ENCODE data around the gene GCN1.
A peak's percentile ranks its signal among the peaks of the same experiment; 100 is the strongest.

The GCN1 gene

DNA sequence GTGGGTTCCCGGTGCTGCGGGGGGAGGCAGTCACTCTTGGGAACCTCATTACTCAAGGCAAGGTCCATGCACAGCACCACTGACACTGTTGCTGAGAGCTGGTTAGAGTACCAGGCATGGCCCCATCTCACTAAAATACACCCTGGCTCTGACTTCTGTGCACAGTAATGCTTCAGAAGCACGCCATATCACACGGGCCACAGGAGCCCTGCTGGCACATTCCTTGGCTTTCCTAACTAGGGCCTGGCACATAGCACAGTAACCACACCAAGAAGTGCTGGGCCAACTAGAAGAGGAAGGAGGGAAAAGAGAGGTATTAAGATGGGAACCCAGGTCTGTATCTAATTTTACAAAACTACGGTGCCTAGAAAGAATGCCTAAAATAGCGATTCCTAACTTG lies 64.5 kb downstream of the GCN1 start:
- Histone ChIP-seq H3K79me1 (replicated peaks; ENCODE audit: low read length, poor library complexity, severe bottlenecking) (peaks cover 31% of the 10 kb centered on the region), H3K18ac (ENCODE audit: low read depth in 1 of 2, low read length in 2 of 2) (no peak overlapping the region), H3K9ac (ENCODE audit: low read length) (no peak overlapping the region), H2BK12ac (ENCODE audit: low read length in 2 of 2) (no peak overlapping the region), H2AFZ (ENCODE audit: low read depth, low read length) (no peak overlapping the region), H3K4me2 (ENCODE audit: low read length, poor library complexity, severe bottlenecking) (no peak overlapping the region), H3K4me1 (ENCODE audit: control insufficient read depth, insufficient read depth, low read depth, low read length) (no peaks in the 10 kb centered on the region), H3K23ac (ENCODE audit: low read length in 2 of 2) (no peak overlapping the region), H2BK120ac (ENCODE audit: low read depth, low read length) (no peak overlapping the region), H3K36me3 (ENCODE audit: control insufficient read depth in 1 of 2, insufficient read depth in 2 of 2, low read depth in 1 of 2, low read length in 2 of 2) (peaks cover 96% of the 10 kb centered on the region in 2 experiments), H2AK5ac (ENCODE audit: low read length, severe bottlenecking) (no peak overlapping the region), H3K14ac (ENCODE audit: low read length in 2 of 2) (no peak overlapping the region), H4K8ac (ENCODE audit: low read length) (no peak overlapping the region), H4K91ac (ENCODE audit: low read length) (no peak overlapping the region), H2BK5ac (ENCODE audit: low read depth, low read length, poor library complexity, severe bottlenecking) (no peak overlapping the region), H3K27ac (ENCODE audit: low read length, poor library complexity, severe bottlenecking) (no peak overlapping the region), H3K4ac (ENCODE audit: low read depth in 1 of 2, low read length in 2 of 2) (no peak overlapping the region), H3K27me3 (ENCODE audit: control insufficient read depth in 1 of 2, insufficient read depth in 1 of 2, low read length in 2 of 2) (no peaks in the 10 kb centered on the region), H3K9me3 (ENCODE audit: control insufficient read depth, low read length) (no peaks in the 10 kb centered on the region), H2BK15ac (ENCODE audit: low read depth, poor library complexity, severe bottlenecking) (no peak overlapping the region), H3K4me3 (ENCODE audit: insufficient read depth in 1 of 2, low read depth in 1 of 2, low read length in 2 of 2) (no peak overlapping the region)
- DNase-seq, result no peak
- WGBS, result 98% methylated on average over 6 of the region's 6 CpGs

DNA sequence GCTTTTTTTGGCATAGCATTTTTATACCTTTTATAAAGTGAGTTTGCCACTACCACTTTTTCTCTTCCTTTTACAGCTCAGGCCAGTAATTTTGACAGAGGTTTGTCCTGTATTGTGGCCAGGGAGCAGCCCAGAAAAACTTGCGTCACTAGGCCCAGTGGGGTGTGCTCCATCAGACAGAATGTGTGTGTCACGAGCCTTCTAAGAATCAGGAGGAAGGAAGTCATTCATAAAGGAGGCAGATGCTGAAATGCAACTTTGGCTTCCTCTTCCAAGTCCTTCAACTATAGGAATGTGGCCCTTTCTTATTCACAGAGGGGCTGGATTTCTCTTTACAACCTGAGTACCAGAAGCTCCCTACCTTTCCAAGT lies 67.9 kb downstream of the GCN1 start:
- H4K91ac ChIP-seq (ENCODE audit: low read length), result no peak overlapping the region
- H3K36me3 ChIP-seq (ENCODE audit: control insufficient read depth in 1 of 2, insufficient read depth in 2 of 2, low read depth in 1 of 2, low read length in 2 of 2), result peaks cover 63 to 65% of the 10 kb centered on the region in 2 experiments
- no peak overlapping the region for H3K18ac ChIP-seq (ENCODE audit: low read depth in 1 of 2, low read length in 2 of 2)
- H2BK12ac ChIP-seq (ENCODE audit: low read length in 2 of 2), result no peak overlapping the region
- H3K4me3 ChIP-seq (ENCODE audit: insufficient read depth in 1 of 2, low read depth in 1 of 2, low read length in 2 of 2), result no peak overlapping the region
- WGBS, result 81% methylated on average over 2 of the region's 2 CpGs
- no peaks in the 10 kb centered on the region for H3K27me3 ChIP-seq (ENCODE audit: control insufficient read depth in 1 of 2, insufficient read depth in 1 of 2, low read length in 2 of 2)
- H2BK5ac ChIP-seq (ENCODE audit: low read depth, low read length, poor library complexity, severe bottlenecking), result no peak overlapping the region
- no peaks in the 10 kb centered on the region for H3K9me3 ChIP-seq (ENCODE audit: control insufficient read depth, low read length)
- no peaks in the 10 kb centered on the region for H3K4me1 ChIP-seq (ENCODE audit: control insufficient read depth, insufficient read depth, low read depth, low read length)
- H3K27ac ChIP-seq (ENCODE audit: low read length, poor library complexity, severe bottlenecking), result no peak overlapping the region
- H3K23ac ChIP-seq (ENCODE audit: low read length in 2 of 2), result no peak overlapping the region
- no peak overlapping the region for H2AFZ ChIP-seq (ENCODE audit: low read depth, low read length)
- peaks cover 10% of the 10 kb centered on the region for H3K79me1 ChIP-seq (replicated peaks; ENCODE audit: low read length, poor library complexity, severe bottlenecking)
- no peak overlapping the region for H4K8ac ChIP-seq (ENCODE audit: low read length)
- H3K9ac ChIP-seq (ENCODE audit: low read length), result peak overlapping the region; percentile 50
- H3K4ac ChIP-seq (ENCODE audit: low read depth in 1 of 2, low read length in 2 of 2), result no peak overlapping the region
- no peak for DNase-seq
- H2BK120ac ChIP-seq (ENCODE audit: low read depth, low read length), result no peak overlapping the region
- no peak overlapping the region for H3K4me2 ChIP-seq (ENCODE audit: low read length, poor library complexity, severe bottlenecking)
- no peak overlapping the region for H2BK15ac ChIP-seq (ENCODE audit: low read depth, poor library complexity, severe bottlenecking)
- H2AK5ac ChIP-seq (ENCODE audit: low read length, severe bottlenecking), result no peak overlapping the region
- H3K14ac ChIP-seq (ENCODE audit: low read length in 2 of 2), result no peak overlapping the region

DNA sequence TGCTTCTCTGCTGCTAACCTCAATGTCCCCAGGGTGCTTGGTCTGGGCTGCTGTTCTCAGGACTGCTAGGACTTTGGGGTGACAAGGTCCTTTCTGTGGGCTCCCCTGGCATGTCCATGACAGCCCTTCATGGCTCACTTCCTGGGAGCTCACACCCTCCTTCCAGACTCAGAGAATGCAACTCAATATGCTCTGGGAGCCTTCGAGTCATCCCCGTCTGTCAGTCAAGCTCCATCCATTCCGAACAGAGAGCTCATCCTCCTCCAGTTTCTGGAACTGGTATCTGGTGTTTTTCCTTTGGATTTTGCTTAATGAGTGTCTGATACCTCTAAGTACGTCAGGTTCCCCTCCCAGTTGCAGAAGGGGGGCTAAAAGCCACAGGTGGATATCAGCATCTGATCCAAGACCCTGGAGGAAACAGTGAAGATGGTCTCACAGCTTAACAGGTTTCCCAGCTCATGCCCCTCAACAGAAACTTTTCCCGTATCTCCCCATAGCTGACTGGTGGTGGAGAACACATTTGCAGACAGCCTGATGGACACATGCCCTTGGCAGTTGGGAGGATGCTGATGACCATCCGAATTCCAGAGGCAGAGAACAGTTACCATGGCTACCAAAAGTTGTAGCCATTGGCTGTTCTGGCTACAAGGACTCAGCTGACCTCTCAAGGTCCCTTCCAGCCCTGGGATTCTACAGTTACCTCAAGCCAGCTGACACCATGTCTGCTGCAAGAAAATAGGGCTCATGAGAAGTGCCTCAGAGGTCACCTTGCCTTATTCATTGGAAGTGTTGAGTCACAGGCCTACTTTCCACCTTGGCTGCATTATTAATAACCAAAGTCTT lies 68.5 kb downstream of the GCN1 start:
- H3K4me1 ChIP-seq (ENCODE audit: control insufficient read depth, insufficient read depth, low read depth, low read length), result no peaks in the 10 kb centered on the region
- H2AK5ac ChIP-seq (ENCODE audit: low read length, severe bottlenecking), result no peak overlapping the region
- no peaks in the 10 kb centered on the region for H3K27me3 ChIP-seq (ENCODE audit: control insufficient read depth in 1 of 2, insufficient read depth in 1 of 2, low read length in 2 of 2)
- 96% methylated on average over 6 of the region's 6 CpGs for WGBS
- no peak overlapping the region for H2BK12ac ChIP-seq (ENCODE audit: low read length in 2 of 2)
- no peak overlapping the region for H2BK120ac ChIP-seq (ENCODE audit: low read depth, low read length)
- H3K27ac ChIP-seq (ENCODE audit: low read length, poor library complexity, severe bottlenecking), result no peak overlapping the region
- no peak overlapping the region for H3K4me2 ChIP-seq (ENCODE audit: low read length, poor library complexity, severe bottlenecking)
- H3K18ac ChIP-seq (ENCODE audit: low read depth in 1 of 2, low read length in 2 of 2), result peak overlapping the region in 1 of 2 experiments; percentile 11
- H3K4me3 ChIP-seq (ENCODE audit: insufficient read depth in 1 of 2, low read depth in 1 of 2, low read length in 2 of 2), result no peak overlapping the region
- no peak overlapping the region for H2BK15ac ChIP-seq (ENCODE audit: low read depth, poor library complexity, severe bottlenecking)
- peak overlapping the region; percentile 57 for H4K8ac ChIP-seq (ENCODE audit: low read length)
- H3K23ac ChIP-seq (ENCODE audit: low read length in 2 of 2), result no peak overlapping the region
- H3K4ac ChIP-seq (ENCODE audit: low read depth in 1 of 2, low read length in 2 of 2), result no peak overlapping the region
- no peak overlapping the region for H2BK5ac ChIP-seq (ENCODE audit: low read depth, low read length, poor library complexity, severe bottlenecking)
- no peaks in the 10 kb centered on the region for H3K9me3 ChIP-seq (ENCODE audit: control insufficient read depth, low read length)
- peaks cover 56 to 59% of the 10 kb centered on the region in 2 experiments for H3K36me3 ChIP-seq (ENCODE audit: control insufficient read depth in 1 of 2, insufficient read depth in 2 of 2, low read depth in 1 of 2, low read length in 2 of 2)
- DNase-seq, result peak; percentile 29
- peak overlapping the region; percentile 50 for H3K9ac ChIP-seq (ENCODE audit: low read length)
- no peak overlapping the region for H4K91ac ChIP-seq (ENCODE audit: low read length)
- no peak overlapping the region for H2AFZ ChIP-seq (ENCODE audit: low read depth, low read length)
- H3K79me1 ChIP-seq (replicated peaks; ENCODE audit: low read length, poor library complexity, severe bottlenecking), result peaks cover 6% of the 10 kb centered on the region
- no peak overlapping the region for H3K14ac ChIP-seq (ENCODE audit: low read length in 2 of 2)

DNA sequence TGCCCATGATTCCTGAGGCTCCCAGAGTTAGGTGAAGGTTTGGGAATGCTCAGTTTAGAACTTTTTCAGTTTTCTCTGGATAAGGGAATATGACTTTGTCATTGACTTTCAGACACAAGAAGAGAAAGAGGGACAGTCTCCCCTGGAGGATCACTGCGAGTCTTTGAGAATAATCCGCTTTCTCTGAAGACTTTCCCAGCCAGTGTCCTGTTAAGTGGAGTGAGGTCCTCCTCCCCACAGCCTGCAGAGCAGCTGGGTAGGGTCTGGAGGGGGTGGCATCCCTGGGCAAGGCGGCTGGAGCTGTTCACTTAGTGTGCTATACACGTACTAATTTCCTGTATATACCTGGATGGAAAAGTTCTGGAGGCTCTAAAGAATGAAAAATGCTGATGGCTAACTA lies 69.5 kb downstream of the GCN1 start:
- WGBS, result 98% methylated on average over 4 of the region's 4 CpGs
- no peak overlapping the region for H3K4me2 ChIP-seq (ENCODE audit: low read length, poor library complexity, severe bottlenecking)
- no peak overlapping the region for H2AFZ ChIP-seq (ENCODE audit: low read depth, low read length)
- no peak overlapping the region for H4K91ac ChIP-seq (ENCODE audit: low read length)
- no peak overlapping the region for H2AK5ac ChIP-seq (ENCODE audit: low read length, severe bottlenecking)
- H2BK12ac ChIP-seq (ENCODE audit: low read length in 2 of 2), result no peak overlapping the region
- no peak overlapping the region for H2BK120ac ChIP-seq (ENCODE audit: low read depth, low read length)
- H3K9ac ChIP-seq (ENCODE audit: low read length), result no peak overlapping the region
- no peak for DNase-seq
- H3K9me3 ChIP-seq (ENCODE audit: control insufficient read depth, low read length), result no peaks in the 10 kb centered on the region
- no peak overlapping the region for H3K18ac ChIP-seq (ENCODE audit: low read depth in 1 of 2, low read length in 2 of 2)
- peaks cover 4% of the 10 kb centered on the region for H3K79me1 ChIP-seq (replicated peaks; ENCODE audit: low read length, poor library complexity, severe bottlenecking)
- H2BK5ac ChIP-seq (ENCODE audit: low read depth, low read length, poor library complexity, severe bottlenecking), result no peak overlapping the region
- no peaks in the 10 kb centered on the region for H3K4me1 ChIP-seq (ENCODE audit: control insufficient read depth, insufficient read depth, low read depth, low read length)
- peaks cover 47 to 50% of the 10 kb centered on the region in 2 experiments for H3K36me3 ChIP-seq (ENCODE audit: control insufficient read depth in 1 of 2, insufficient read depth in 2 of 2, low read depth in 1 of 2, low read length in 2 of 2)
- no peak overlapping the region for H3K4ac ChIP-seq (ENCODE audit: low read depth in 1 of 2, low read length in 2 of 2)
- H2BK15ac ChIP-seq (ENCODE audit: low read depth, poor library complexity, severe bottlenecking), result no peak overlapping the region
- H4K8ac ChIP-seq (ENCODE audit: low read length), result no peak overlapping the region
- H3K27me3 ChIP-seq (ENCODE audit: control insufficient read depth in 1 of 2, insufficient read depth in 1 of 2, low read length in 2 of 2), result no peaks in the 10 kb centered on the region
- no peak overlapping the region for H3K4me3 ChIP-seq (ENCODE audit: insufficient read depth in 1 of 2, low read depth in 1 of 2, low read length in 2 of 2)
- H3K23ac ChIP-seq (ENCODE audit: low read length in 2 of 2), result no peak overlapping the region
- H3K27ac ChIP-seq (ENCODE audit: low read length, poor library complexity, severe bottlenecking), result no peak overlapping the region
- H3K14ac ChIP-seq (ENCODE audit: low read length in 2 of 2), result no peak overlapping the region
